ENCODE results near the gene POLE2.
"Not testable (repeated sequence)": the region's sequence is repeated elsewhere in the genome, so short reads cannot be mapped to it uniquely, and the experiment has no call there.

Gene POLE2

GRCh38 chr14:49727171-49727570 is 39.2 kb upstream of the POLE2 start:
- H2AFZ ChIP-seq (ENCODE audit: low read depth), result no peak overlapping the region

GRCh38 chr14:49721733-49722435 is 33.9 kb upstream of the POLE2 start:
- H3K36me3 ChIP-seq (ENCODE audit: insufficient read depth); H3K9ac ChIP-seq; H3K27ac ChIP-seq; H2AFZ ChIP-seq (ENCODE audit: low read depth); H4K20me1 ChIP-seq (ENCODE audit: insufficient read depth); H3K4me2 ChIP-seq; H3K4me1 ChIP-seq (ENCODE audit: low read depth, poor library complexity, severe bottlenecking); H3K4me3 ChIP-seq (IDR thresholded peaks at IDR 0.05; ENCODE audit: insufficient read depth, low read depth, low read length); H3K79me2 ChIP-seq (ENCODE audit: insufficient read depth, low read depth); H3K27me3 ChIP-seq (ENCODE audit: insufficient read depth, low read depth): not testable (repeated sequence)

More at GRCh38 chr14:49727171-49727570, 39.2 kb upstream of the POLE2 start:
- H3K4me3 ChIP-seq (IDR thresholded peaks at IDR 0.05; ENCODE audit: insufficient read depth, low read depth, low read length), result no peak overlapping the region
- H3K9ac ChIP-seq, result no peak overlapping the region
- H4K20me1 ChIP-seq (ENCODE audit: insufficient read depth), result no peaks in the 10 kb centered on the region
- no peaks in the 10 kb centered on the region for H3K36me3 ChIP-seq (ENCODE audit: insufficient read depth)
- no peaks in the 10 kb centered on the region for H3K4me1 ChIP-seq (ENCODE audit: low read depth, poor library complexity, severe bottlenecking)
- no peak overlapping the region for H3K4me2 ChIP-seq
- H3K27me3 ChIP-seq (ENCODE audit: insufficient read depth, low read depth), result no peaks in the 10 kb centered on the region
- H3K27ac ChIP-seq, result no peak overlapping the region
- H3K79me2 ChIP-seq (ENCODE audit: insufficient read depth, low read depth), result no peaks in the 10 kb centered on the region
- TF ChIP-seq CTCF (conservative IDR thresholded peaks at IDR 0.05; ENCODE audit: low read depth, low read length), result no peak

GRCh38 chr14:49720744-49721143 is 32.7 kb upstream of the POLE2 start:
- H3K36me3 ChIP-seq (ENCODE audit: insufficient read depth), result no peaks in the 10 kb centered on the region
- no peaks in the 10 kb centered on the region for H3K79me2 ChIP-seq (ENCODE audit: insufficient read depth, low read depth)
- no peak overlapping the region for H3K27ac ChIP-seq
- no peak overlapping the region for H3K9ac ChIP-seq
- TF ChIP-seq CTCF (conservative IDR thresholded peaks at IDR 0.05; ENCODE audit: low read depth, low read length), result no peak
- no peaks in the 10 kb centered on the region for H3K27me3 ChIP-seq (ENCODE audit: insufficient read depth, low read depth)
- H2AFZ ChIP-seq (ENCODE audit: low read depth), result no peak overlapping the region
- H4K20me1 ChIP-seq (ENCODE audit: insufficient read depth), result no peaks in the 10 kb centered on the region
- H3K4me3 ChIP-seq (IDR thresholded peaks at IDR 0.05; ENCODE audit: insufficient read depth, low read depth, low read length), result no peak overlapping the region
- no peaks in the 10 kb centered on the region for H3K4me1 ChIP-seq (ENCODE audit: low read depth, poor library complexity, severe bottlenecking)
- no peak overlapping the region for H3K4me2 ChIP-seq

GRCh38 chr14:49710993-49711392 is 23.0 kb upstream of the POLE2 start:
- H3K9ac ChIP-seq; H3K36me3 ChIP-seq (ENCODE audit: insufficient read depth); H4K20me1 ChIP-seq (ENCODE audit: insufficient read depth); H3K79me2 ChIP-seq (ENCODE audit: insufficient read depth, low read depth); H3K4me1 ChIP-seq (ENCODE audit: low read depth, poor library complexity, severe bottlenecking); H3K4me2 ChIP-seq; H3K27me3 ChIP-seq (ENCODE audit: insufficient read depth, low read depth); H3K27ac ChIP-seq; H3K4me3 ChIP-seq (IDR thresholded peaks at IDR 0.05; ENCODE audit: insufficient read depth, low read depth, low read length); H2AFZ ChIP-seq (ENCODE audit: low read depth): not testable (repeated sequence)

GRCh38 chr14:49704471-49704870 is 16.5 kb upstream of the POLE2 start:
- not testable (repeated sequence) for H3K79me2 ChIP-seq (ENCODE audit: insufficient read depth, low read depth); H4K20me1 ChIP-seq (ENCODE audit: insufficient read depth); H3K36me3 ChIP-seq (ENCODE audit: insufficient read depth); H3K4me1 ChIP-seq (ENCODE audit: low read depth, poor library complexity, severe bottlenecking); H3K4me3 ChIP-seq (IDR thresholded peaks at IDR 0.05; ENCODE audit: insufficient read depth, low read depth, low read length); H3K27ac ChIP-seq; H3K4me2 ChIP-seq; H2AFZ ChIP-seq (ENCODE audit: low read depth); H3K9ac ChIP-seq; H3K27me3 ChIP-seq (ENCODE audit: insufficient read depth, low read depth)

- no peak overlapping the region for H3K27ac ChIP-seq
- H2AFZ ChIP-seq (ENCODE audit: low read depth), result no peak overlapping the region
- H3K4me2 ChIP-seq, result no peak overlapping the region
- no peak overlapping the region for H3K9ac ChIP-seq
- no peaks in the 10 kb centered on the region for H3K27me3 ChIP-seq (ENCODE audit: insufficient read depth, low read depth)
- H3K79me2 ChIP-seq (ENCODE audit: insufficient read depth, low read depth), result no peaks in the 10 kb centered on the region
- H3K36me3 ChIP-seq (ENCODE audit: insufficient read depth), result no peaks in the 10 kb centered on the region
- no peak for TF ChIP-seq CTCF (conservative IDR thresholded peaks at IDR 0.05; ENCODE audit: low read depth, low read length)
- no peak overlapping the region for H3K4me3 ChIP-seq (IDR thresholded peaks at IDR 0.05; ENCODE audit: insufficient read depth, low read depth, low read length)
- no peaks in the 10 kb centered on the region for H3K4me1 ChIP-seq (ENCODE audit: low read depth, poor library complexity, severe bottlenecking)
- H4K20me1 ChIP-seq (ENCODE audit: insufficient read depth), result no peaks in the 10 kb centered on the region
Observed at GRCh38 chr14:49703965-49704364, 16.0 kb upstream of the POLE2 start.
